ENCODE measurements around the gene GGA2. TPM values are rescaled to one million over a fixed set of nuclear protein-coding genes. Genes with fewer than 3 reads are reported as not detected.

The GGA2 gene
- total and polyA plus RNA-seq, 8 donors: 42.4 to 93.3 (median 67.0) TPM

DNA sequence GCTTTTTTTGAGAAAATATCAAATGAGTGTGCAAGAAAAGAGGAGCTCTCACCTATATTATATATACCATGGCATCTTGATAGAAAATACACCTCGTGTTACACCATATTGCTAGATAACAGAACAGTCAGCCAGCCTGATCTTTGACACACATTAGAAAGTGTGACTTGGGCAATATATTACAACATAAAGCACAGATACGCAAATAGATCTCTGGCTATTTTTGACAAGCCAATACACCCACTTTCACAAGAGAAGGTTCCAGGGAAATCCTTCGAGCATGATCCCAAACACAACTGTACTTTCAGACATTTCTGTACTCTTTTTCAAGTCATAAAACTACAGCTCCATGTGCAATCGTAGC is 9.4 kb downstream of the GGA2 start:
- no peak for DNase-seq
- Histone ChIP-seq H3K27ac (peak overlapping the region; percentile 59 to 70 (median 64)), H3K9me3 (no peaks in the 10 kb centered on the region), H3K4me3 (no peak overlapping the region), H3K27me3 (no peaks in the 10 kb centered on the region), H3K4me1 (peaks cover 57 to 90% (median 70%) of the 10 kb centered on the region in 3 donors), H3K36me3 (no peaks in the 10 kb centered on the region)
- intact Hi-C loops (cut with DNase I): no loop called here
- WGBS, 2 donors: 35 to 36% methylated on average over 4 of the region's 4 CpGs
- FAIRE-seq: no peak
- no peak for TF ChIP-seq CTCF (IDR thresholded peaks at IDR 0.05)
- no peak for ATAC-seq

DNA sequence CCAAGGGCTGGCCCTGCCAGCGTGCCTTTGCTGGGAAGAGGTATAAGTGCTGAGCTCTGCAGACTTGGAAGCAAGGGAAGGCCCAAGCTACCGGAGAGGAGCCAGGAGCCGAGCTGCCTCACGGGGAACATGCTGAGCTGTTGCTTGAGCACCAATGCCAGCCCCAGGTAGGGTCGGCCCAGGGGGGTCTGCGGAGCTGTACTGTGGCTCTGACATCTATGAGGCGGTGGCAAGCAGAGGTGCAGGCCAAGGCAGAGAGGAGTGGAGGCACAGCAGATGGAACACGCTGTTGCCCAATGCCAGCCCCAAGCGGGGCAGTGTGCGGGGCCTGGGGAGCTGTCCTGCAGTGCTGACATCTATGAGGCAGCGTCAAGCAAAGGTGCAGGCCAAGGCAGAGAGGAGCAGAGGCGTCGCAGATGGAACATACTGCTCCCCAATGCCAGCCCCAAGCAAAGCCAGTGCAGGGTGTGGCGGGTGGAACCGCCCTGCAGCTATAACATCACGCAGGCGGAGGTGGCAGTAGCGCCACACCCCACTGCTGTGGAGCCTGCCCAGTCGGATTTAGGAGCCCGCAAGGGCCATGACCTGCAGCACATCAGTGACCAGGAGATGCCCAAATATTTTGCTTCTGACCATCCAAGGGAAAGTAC is 10.0 kb downstream of the GGA2 start:
- ATAC-seq: peak in 2 of 4 donors; percentile 1 to 3
- 50 to 68% methylated on average over 20 of the region's 20 CpGs for WGBS, 2 donors
- Histone ChIP-seq H3K9me3 (no peaks in the 10 kb centered on the region), H3K27ac (peak overlapping the region; percentile 53 to 70 (median 64)), H3K36me3 (peaks cover 0 to 5% (median 5%) of the 10 kb centered on the region in 3 donors), H3K27me3 (no peaks in the 10 kb centered on the region), H3K4me3 (peak overlapping the region in 1 of 4 donors; percentile 9), H3K4me1 (peaks cover 55 to 86% (median 66%) of the 10 kb centered on the region in 3 donors)
- intact Hi-C loops (cut with DNase I): no loop called here
- DNase-seq: peak in 2 of 6 donors; percentile 47 to 82
- TF ChIP-seq CTCF (IDR thresholded peaks at IDR 0.05): no peak
- FAIRE-seq: no peak

- Histone ChIP-seq H3K27me3 (no peaks in the 10 kb centered on the region), H3K4me3 (no peak overlapping the region), H3K4me1 (peaks cover 53 to 80% (median 60%) of the 10 kb centered on the region in 3 donors), H3K27ac (peak overlapping the region; percentile 53 to 70 (median 64)), H3K9me3 (no peaks in the 10 kb centered on the region), H3K36me3 (peaks cover 0 to 10% (median 8%) of the 10 kb centered on the region in 3 donors)
- intact Hi-C loops (cut with DNase I): no loop called here
- peak; percentile 81 to 93 (median 88) for DNase-seq
- ATAC-seq: peak; percentile 75 to 83 (median 82)
- 39 to 47% methylated on average over 7 of the region's 7 CpGs for WGBS, 2 donors
- TF ChIP-seq CTCF (IDR thresholded peaks at IDR 0.05): no peak
- FAIRE-seq: no peak
Observed at GRCh38 chr16:23499801-23500200, 10.5 kb downstream of the GGA2 start.

DNA sequence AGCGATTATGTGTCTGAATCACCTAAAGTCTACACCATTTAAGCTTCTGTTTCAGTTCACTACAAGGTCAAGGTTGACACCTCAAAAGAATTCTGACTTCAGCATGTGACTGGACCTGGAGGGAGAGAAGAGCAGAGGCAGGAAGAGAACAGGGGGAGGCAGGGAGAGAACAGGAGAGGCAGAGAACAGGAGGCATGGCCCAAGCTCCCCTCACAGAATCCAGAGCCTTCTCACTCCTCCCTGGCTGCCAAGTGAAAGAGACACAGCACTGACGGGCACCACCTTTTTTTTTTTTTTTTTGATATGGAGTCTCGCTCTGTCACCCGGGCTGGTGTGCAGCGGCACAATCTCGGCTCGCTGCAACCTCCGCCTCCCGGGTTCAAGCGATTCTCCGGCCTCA is 11.4 kb downstream of the GGA2 start:
- intact Hi-C loops (cut with DNase I): no loop called here
- H3K27ac ChIP-seq: peak overlapping the region in 2 of 4 donors; percentile 31 to 53

More for the DNA sequence above, 11.4 kb downstream of the GGA2 start:
- WGBS, 2 donors: 45 to 55% methylated on average over 10 to 11 of the region's 11 CpGs
- FAIRE-seq (no peak), ATAC-seq (peak in 1 of 4 donors; percentile 1), DNase-seq (no peak)
- no peak for TF ChIP-seq CTCF (IDR thresholded peaks at IDR 0.05)
- no peak overlapping the region for H3K4me3 ChIP-seq
- no peaks in the 10 kb centered on the region for H3K27me3 ChIP-seq
- H3K4me1 ChIP-seq: peaks cover 44 to 71% (median 51%) of the 10 kb centered on the region in 3 donors
- no peaks in the 10 kb centered on the region for H3K9me3 ChIP-seq
- peaks cover 0 to 19% (median 18%) of the 10 kb centered on the region in 3 donors for H3K36me3 ChIP-seq

Data from pancreas (tissue), 10 donors.